PFSK-1 (cell line): ENCODE measurements around the gene WAC.

Source experiments
- FOXP2 ChIP-seq: optimal IDR thresholded peaks from 2 replicates; pipeline ENCODE3; 2011; ENCODE audit warnings: borderline replicate concordance, control low read depth, inconsistent platforms; ENCODE audit not compliant: insufficient read depth; ENCODE audit errors: extremely low read length, extremely low read depth
- POLR2AphosphoS5 ChIP-seq: IDR thresholded peaks from 2 replicates; pipeline ENCODE4 v1.6.1; 2012; ENCODE audit warnings: low read depth, mild to moderate bottlenecking, control low read depth, low read length, moderate library complexity
- REST ChIP-seq, 2 experiments: IDR thresholded peaks; 2 replicates each; pipeline versions ENCODE4 v1.6.1 to v1.8.0; 2011 to 2012; ENCODE audit warnings: low read depth in 2 of 2, low read length in 2 of 2, control low read depth in 1 of 2, inconsistent platforms in 1 of 2, mild to moderate bottlenecking in 1 of 2, moderate library complexity in 1 of 2; ENCODE audit not compliant: insufficient read depth in 1 of 2
- SIN3A ChIP-seq: IDR thresholded peaks from 2 replicates; pipeline ENCODE4 v1.6.1; 2012; ENCODE audit warnings: mild to moderate bottlenecking, low read length, moderate library complexity, borderline replicate concordance; ENCODE audit not compliant: insufficient read depth
- TAF1 ChIP-seq: IDR thresholded peaks from 2 replicates; pipeline ENCODE4 v1.6.1; 2012; ENCODE audit warnings: low read length, control low read depth, borderline replicate concordance; ENCODE audit not compliant: insufficient read depth

DNA sequence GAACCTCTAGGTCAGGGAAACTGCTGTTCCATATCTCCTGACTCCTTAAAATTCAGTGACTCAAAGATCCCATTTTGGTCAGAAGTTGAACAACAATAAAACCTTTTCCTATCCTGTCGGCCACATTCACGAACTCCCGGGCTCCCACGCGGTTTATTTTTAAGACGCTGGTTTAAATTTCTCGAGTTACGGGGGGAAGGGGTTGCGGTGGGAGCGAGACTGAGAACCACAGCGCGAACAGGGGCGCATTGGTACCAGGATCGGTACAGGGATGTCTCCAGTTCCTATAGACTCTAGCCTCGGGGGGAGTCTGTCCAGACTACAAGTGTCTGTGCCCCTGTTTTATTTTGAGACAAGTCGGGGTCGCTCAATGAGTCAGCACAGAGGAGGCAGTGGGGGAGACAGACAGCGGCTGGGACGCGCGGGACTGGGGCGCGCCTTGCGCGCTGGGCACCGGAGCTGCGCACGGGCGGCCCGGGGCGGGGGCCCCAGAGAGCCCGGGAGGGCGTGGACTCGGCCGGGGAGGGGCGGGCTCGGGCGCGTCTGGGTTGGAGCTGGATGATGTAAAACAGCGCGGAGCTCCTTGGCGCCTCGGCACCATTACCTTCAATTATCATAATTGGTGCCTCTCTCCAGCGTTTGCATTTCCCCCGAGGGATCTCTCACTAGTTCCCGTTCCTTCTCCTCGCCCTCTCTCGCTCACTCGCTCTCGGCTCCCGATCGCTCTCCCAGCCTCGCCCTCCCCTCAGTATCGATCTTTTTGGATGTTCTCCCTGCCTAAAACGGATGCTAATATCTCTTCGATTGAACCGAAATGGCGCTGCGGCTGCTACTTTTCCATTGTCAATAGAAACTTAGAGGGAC lies 135.7 kb downstream of the WAC start:
- TF ChIP-seq SIN3A (no peak), POLR2AphosphoS5 (no peak), REST (IDR thresholded peaks at IDR 0.05; ENCODE audit: insufficient read depth in 1 of 2, low read depth in 2 of 2, low read length in 2 of 2) (no peak), TAF1 (no peak), FOXP2 (no peak)
